ENCODE data around the gene NCF2.
"Not testable (repeated sequence)": the region's sequence is repeated elsewhere in the genome, so short reads cannot be mapped to it uniquely, and the experiment has no call there.

The NCF2 gene

GRCh38 chr1:183590244-183591191 is at the start of gene NCF2:
Gene NCF2, minus strand, starts transcription at chr1:183590459. Its CDS starts 130 bp downstream, at chr1:183590329.
- Mint-ChIP-seq H3K36me3 (ENCODE audit: low read depth) (no peaks in the 10 kb centered on the region), H3K9me3 (no peaks in the 10 kb centered on the region), H3K4me1 (ENCODE audit: low read depth) (peaks cover 36% of the 10 kb centered on the region), H3K4me3 (peak within 1 kb of the TSS; percentile 23), H3K27ac (peak within 1 kb of the TSS; percentile 85), H3K27me3 (peaks cover 7% of the 10 kb centered on the region)
- DNase-seq, result no peak

DNA sequence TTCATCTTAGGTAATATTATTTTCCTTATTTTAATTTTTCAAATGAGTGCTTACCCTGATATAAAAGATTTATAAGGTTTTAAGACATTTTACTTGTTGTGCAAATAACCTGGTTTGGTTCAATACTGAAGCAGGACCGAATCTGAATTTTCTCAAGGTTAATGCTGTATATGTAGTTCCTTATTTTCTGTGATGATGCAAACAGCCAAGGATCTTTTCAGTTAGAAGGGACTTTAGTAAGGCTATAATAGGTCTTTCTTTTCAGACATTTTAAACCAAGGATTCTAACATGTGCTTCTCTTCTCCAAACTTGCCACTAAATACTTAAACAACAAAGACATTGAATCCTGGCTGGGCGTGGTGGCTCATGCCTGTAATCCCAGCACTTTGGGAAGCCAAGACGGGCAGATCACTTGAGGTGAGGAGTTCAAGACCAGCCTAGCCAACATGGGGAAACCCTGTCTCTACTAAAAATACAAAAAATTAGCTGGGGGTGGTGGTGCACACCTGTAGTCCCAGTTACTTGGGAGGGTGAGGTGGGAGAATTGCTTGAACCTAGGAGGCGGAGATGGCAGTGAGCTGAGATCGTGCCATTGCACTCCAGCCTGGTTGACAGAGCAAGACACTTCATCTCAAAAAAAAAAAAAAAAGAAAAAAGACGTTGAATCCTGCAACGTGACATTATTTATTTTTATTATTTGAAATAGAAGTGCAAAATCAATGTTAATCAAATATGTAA is 48.6 kb upstream of the NCF2 start:
- Mint-ChIP-seq H3K27ac (no peak overlapping the region), H3K36me3 (ENCODE audit: low read depth) (peaks cover 20% of the 10 kb centered on the region)
- no peak for DNase-seq

DNA sequence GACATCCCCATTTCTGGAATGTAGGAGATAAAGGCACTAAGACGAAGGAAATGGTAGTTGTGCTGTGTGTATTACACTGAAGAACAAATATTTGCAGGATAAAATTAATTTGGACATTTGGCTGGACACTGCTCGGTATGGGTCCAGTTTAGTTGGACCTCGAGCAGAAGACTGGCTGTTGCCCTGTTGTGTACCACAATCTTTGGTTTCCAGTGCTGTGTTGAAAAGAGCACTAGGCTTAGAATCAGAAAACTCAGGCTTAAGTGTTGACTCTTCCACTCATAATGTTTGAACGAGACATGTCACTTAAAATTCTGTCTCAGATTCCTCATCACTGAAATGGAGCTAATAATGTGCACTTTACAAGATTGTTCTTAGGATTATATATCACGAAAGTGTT is 46.5 kb upstream of the NCF2 start:
- H3K4me1 Mint-ChIP-seq (ENCODE audit: low read depth), result peaks cover 33% of the 10 kb centered on the region
- H3K27me3 Mint-ChIP-seq, result no peaks in the 10 kb centered on the region
- H3K36me3 Mint-ChIP-seq (ENCODE audit: low read depth), result peaks cover 40% of the 10 kb centered on the region

More for the DNA sequence above, 48.6 kb upstream of the NCF2 start:
- Mint-ChIP-seq H3K4me1 (ENCODE audit: low read depth) (peaks cover 15% of the 10 kb centered on the region), H3K27me3 (no peaks in the 10 kb centered on the region), H3K4me3 (no peak overlapping the region), H3K9me3 (no peaks in the 10 kb centered on the region)

GRCh38 chr1:183636334-183636682 is 46.0 kb upstream of the NCF2 start:
- no peak for DNase-seq
- peaks cover 35% of the 10 kb centered on the region for H3K4me1 Mint-ChIP-seq (ENCODE audit: low read depth)
- no peaks in the 10 kb centered on the region for H3K9me3 Mint-ChIP-seq
- no peaks in the 10 kb centered on the region for H3K27me3 Mint-ChIP-seq
- H3K36me3 Mint-ChIP-seq (ENCODE audit: low read depth), result peaks cover 43% of the 10 kb centered on the region
- H3K4me3 Mint-ChIP-seq, result peak overlapping the region; percentile 98
- peak overlapping the region; percentile 100 for H3K27ac Mint-ChIP-seq

More for the DNA sequence above, 46.5 kb upstream of the NCF2 start:
- Mint-ChIP-seq H3K9me3 (no peaks in the 10 kb centered on the region), H3K27ac (peak overlapping the region; percentile 100), H3K4me3 (peak overlapping the region; percentile 98)
- DNase-seq, result no peak

GRCh38 chr1:183635606-183636333 is 45.5 kb upstream of the NCF2 start, which contains the start of gene ARPC5:
Gene ARPC5, minus strand, starts transcription at chr1:183635783. Its CDS starts 124 bp downstream, at chr1:183635659.
- peaks cover 45% of the 10 kb centered on the region for H3K36me3 Mint-ChIP-seq (ENCODE audit: low read depth)
- H3K4me1 Mint-ChIP-seq (ENCODE audit: low read depth), result peaks cover 38% of the 10 kb centered on the region
- peak; percentile 99 for DNase-seq
- no peaks in the 10 kb centered on the region for H3K27me3 Mint-ChIP-seq
- H3K4me3 Mint-ChIP-seq, result peak within 1 kb of the TSS; percentile 98
- H3K9me3 Mint-ChIP-seq, result no peaks in the 10 kb centered on the region
- H3K27ac Mint-ChIP-seq, result peak within 1 kb of the TSS; percentile 100

DNA sequence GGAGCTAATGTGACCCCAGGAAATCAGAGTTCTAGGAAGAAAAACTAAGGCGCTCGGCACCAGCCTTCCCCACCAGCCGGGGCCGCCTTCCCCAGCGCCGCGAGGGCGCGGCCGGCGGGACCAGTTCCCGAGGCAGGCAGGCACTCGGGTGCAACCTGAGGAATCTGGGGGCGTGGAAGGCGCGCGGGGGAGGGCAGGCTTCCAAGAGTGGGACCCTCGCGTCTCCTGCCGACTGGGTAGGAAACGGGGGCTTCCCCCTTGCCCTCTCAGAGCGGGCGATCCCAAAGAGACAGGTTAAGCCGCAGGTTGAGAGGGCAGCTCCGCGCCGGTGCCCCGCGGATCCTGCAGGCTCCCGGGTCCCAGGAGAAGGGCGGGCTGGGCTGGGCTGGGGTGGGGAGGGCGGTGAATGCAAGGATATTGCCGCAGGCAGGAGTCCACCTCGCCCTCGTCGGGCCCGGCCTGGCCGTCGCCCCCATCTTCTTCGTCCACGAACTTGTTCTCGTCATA is 44.9 kb upstream of the NCF2 start:
- Mint-ChIP-seq H3K27me3 (no peaks in the 10 kb centered on the region), H3K9me3 (no peaks in the 10 kb centered on the region), H3K4me3 (peak overlapping the region; percentile 98), H3K4me1 (ENCODE audit: low read depth) (peaks cover 43% of the 10 kb centered on the region), H3K27ac (peak overlapping the region; percentile 100), H3K36me3 (ENCODE audit: low read depth) (peaks cover 51% of the 10 kb centered on the region)
- DNase-seq, result no peak

DNA sequence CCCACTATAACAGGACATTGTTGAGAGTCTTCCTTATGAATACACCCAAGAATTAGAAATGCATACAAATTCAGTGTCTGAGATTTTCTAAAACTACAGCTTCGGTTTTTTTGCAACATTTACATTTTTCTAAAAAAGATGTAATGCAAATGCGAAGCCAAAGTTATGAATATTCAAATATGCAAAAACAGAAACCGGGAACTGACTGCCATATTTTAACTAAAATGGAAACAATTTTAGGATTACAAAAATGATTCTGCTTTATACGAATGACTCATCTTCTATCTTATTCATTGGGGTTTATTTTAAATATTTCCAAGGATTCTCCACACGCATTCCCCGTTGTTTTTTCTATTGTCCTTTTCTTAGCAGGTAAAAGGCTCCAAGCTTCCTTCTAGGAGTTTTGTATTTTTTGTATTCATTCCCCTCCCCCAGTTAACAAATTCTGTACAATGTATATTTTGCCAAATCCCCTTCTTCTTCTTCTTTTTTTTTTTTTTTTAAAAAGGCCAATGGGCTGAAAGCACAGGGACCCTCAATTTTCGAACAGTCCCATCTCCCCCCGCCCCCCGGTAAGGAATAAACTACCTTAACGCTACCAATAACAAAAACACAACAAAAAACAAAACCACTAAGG is 44.3 kb upstream of the NCF2 start:
- peak overlapping the region; percentile 98 for H3K4me3 Mint-ChIP-seq
- H3K27me3 Mint-ChIP-seq, result no peaks in the 10 kb centered on the region
- no peak for DNase-seq
- H3K9me3 Mint-ChIP-seq, result no peaks in the 10 kb centered on the region
- H3K27ac Mint-ChIP-seq, result peak overlapping the region; percentile 100
- peaks cover 57% of the 10 kb centered on the region for H3K36me3 Mint-ChIP-seq (ENCODE audit: low read depth)
- H3K4me1 Mint-ChIP-seq (ENCODE audit: low read depth), result peaks cover 44% of the 10 kb centered on the region

DNA sequence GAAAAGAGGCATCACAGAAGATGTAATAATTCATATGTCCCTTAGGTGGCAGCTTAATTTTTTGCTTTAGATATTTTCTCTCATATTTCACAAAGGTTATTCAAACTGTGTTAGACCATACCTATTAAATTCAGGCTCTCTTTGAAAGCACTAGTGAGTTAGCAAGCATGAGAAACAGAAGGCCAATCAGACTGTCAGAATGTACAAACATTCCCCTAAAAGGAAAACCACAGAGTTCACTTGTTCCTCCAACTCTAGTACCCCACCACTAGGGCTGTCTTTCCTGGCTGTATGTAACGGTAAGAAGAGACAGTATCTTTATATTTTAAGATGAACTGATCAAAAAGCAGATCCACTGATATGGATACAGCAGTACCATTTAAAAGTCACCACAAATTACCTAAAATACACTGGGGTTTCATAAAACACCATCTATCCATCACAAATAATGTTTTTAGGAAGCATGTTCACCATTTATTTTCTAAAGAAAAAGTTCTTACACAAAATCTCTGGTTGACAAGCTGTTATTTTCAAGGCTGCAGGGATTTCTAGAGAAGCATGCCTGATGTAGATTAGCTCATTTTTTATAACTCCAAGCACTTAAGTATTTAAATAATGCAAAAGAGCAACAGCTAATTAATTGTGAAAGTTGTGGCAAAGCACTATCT is 43.6 kb upstream of the NCF2 start:
- DNase-seq, result no peak
- H3K9me3 Mint-ChIP-seq, result no peaks in the 10 kb centered on the region

DNA sequence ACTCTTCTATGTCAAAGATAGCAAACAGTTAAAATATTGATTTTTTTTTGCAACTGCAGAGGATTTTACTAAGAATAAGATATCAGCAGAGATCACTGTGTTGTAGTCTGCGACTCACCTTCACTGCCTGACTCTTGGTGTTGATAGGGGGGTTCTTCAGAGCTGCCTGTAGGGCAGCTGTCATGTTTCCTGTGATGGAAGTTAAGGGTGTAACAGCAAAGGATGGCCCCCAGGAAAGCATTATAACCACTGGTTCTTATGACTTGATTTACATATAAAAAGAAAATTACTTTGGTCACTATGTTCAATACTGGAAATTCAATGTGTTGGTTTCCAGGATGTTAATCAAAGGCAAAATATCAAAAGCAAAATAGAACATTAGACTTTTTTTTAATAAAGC is 42.7 kb upstream of the NCF2 start:
- no peak for DNase-seq
- peak overlapping the region; percentile 98 for H3K4me3 Mint-ChIP-seq
- no peaks in the 10 kb centered on the region for H3K27me3 Mint-ChIP-seq
- no peaks in the 10 kb centered on the region for H3K9me3 Mint-ChIP-seq
- peak overlapping the region; percentile 100 for H3K27ac Mint-ChIP-seq
- peaks cover 58% of the 10 kb centered on the region for H3K4me1 Mint-ChIP-seq (ENCODE audit: low read depth)
- peaks cover 73% of the 10 kb centered on the region for H3K36me3 Mint-ChIP-seq (ENCODE audit: low read depth)

More for the DNA sequence above, 43.6 kb upstream of the NCF2 start:
- Mint-ChIP-seq H3K27me3 (no peaks in the 10 kb centered on the region), H3K4me1 (ENCODE audit: low read depth) (peaks cover 50% of the 10 kb centered on the region), H3K27ac (peak overlapping the region; percentile 100), H3K4me3 (peak overlapping the region; percentile 98), H3K36me3 (ENCODE audit: low read depth) (peaks cover 65% of the 10 kb centered on the region)

GRCh38 chr1:183632114-183632513 is 41.9 kb upstream of the NCF2 start:
- Mint-ChIP-seq H3K27me3 (no peaks in the 10 kb centered on the region), H3K36me3 (ENCODE audit: low read depth) (peaks cover 80% of the 10 kb centered on the region), H3K27ac (no peak overlapping the region), H3K4me1 (ENCODE audit: low read depth) (peaks cover 59% of the 10 kb centered on the region), H3K9me3 (no peaks in the 10 kb centered on the region), H3K4me3 (peak overlapping the region; percentile 98)
- no peak for DNase-seq

- no peak for DNase-seq
- H3K27ac Mint-ChIP-seq, result peak overlapping the region; percentile 81
- peak overlapping the region; percentile 31 for H3K4me3 Mint-ChIP-seq
- no peaks in the 10 kb centered on the region for H3K9me3 Mint-ChIP-seq
- H3K4me1 Mint-ChIP-seq (ENCODE audit: low read depth), result peaks cover 52% of the 10 kb centered on the region
- peaks cover 86% of the 10 kb centered on the region for H3K36me3 Mint-ChIP-seq (ENCODE audit: low read depth)
- no peaks in the 10 kb centered on the region for H3K27me3 Mint-ChIP-seq
Observed at GRCh38 chr1:183630748-183631147, 40.5 kb upstream of the NCF2 start.

GRCh38 chr1:183628537-183628936 is 38.3 kb upstream of the NCF2 start:
- Mint-ChIP-seq H3K4me1 (ENCODE audit: low read depth) (peaks cover 50% of the 10 kb centered on the region), H3K27ac (peak overlapping the region; percentile 88), H3K9me3 (no peaks in the 10 kb centered on the region), H3K36me3 (ENCODE audit: low read depth) (peaks cover 85% of the 10 kb centered on the region), H3K4me3 (peak overlapping the region; percentile 2), H3K27me3 (no peaks in the 10 kb centered on the region)
- no peak for DNase-seq

DNA sequence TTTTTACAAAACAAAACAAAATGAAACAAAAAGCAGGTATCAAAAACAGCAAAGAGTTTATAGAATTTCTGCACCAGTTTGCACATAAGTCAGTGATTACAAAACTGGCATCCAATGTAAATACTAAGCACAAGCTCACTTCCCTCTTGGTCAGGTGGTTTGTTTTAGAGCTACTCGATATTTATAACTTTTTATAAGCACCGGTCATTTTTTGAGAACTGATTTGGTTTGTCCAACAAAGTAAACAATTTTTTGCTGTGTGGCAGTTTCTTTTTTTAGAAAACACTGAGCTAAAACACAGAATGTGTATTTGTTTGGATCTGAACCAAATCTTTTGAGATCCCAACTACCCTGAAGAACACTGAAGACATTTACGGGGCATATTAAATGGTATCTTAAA is 36.0 kb upstream of the NCF2 start:
- Mint-ChIP-seq H3K4me1 (ENCODE audit: low read depth) (peaks cover 41% of the 10 kb centered on the region), H3K36me3 (ENCODE audit: low read depth) (peaks cover 73% of the 10 kb centered on the region), H3K27ac (peak overlapping the region; percentile 72)
- not testable (repeated sequence) for DNase-seq, H3K4me3 Mint-ChIP-seq, H3K9me3 Mint-ChIP-seq, H3K27me3 Mint-ChIP-seq
